Measurements from ENCODE around the gene SPAG8.

The SPAG8 gene

GRCh38 chr9:35812025-35812602, at the start of gene SPAG8:
SPAG8 (minus strand) TSS chr9:35812262; CDS start chr9:35812147, 115 bp downstream.
- peak; percentile 82 for FAIRE-seq
- peak; percentile 88 for DNase-seq (ENCODE audit: insufficient read length, low spot score)

GRCh38 chr9:35861161-35861897, 49.3 kb upstream of the SPAG8 start:
- FAIRE-seq (no peak), DNase-seq (ENCODE audit: insufficient read length, low spot score) (no peak)

GRCh38 chr9:35859990-35860339, 47.9 kb upstream of the SPAG8 start:
- no peak for FAIRE-seq

GRCh38 chr9:35859310-35859989, 47.4 kb upstream of the SPAG8 start:
- DNase-seq (ENCODE audit: insufficient read length, low spot score) (no peak), FAIRE-seq (no peak)

More at GRCh38 chr9:35859990-35860339, 47.9 kb upstream of the SPAG8 start:
- DNase-seq (ENCODE audit: insufficient read length, low spot score): no peak

- DNase-seq (ENCODE audit: insufficient read length, low spot score): no peak
- no peak for FAIRE-seq
These were observed 46.4 kb upstream of the SPAG8 start for GRCh38 chr9:35858458-35858857.

- FAIRE-seq (no peak), DNase-seq (ENCODE audit: insufficient read length, low spot score) (no peak)
These were observed 44.8 kb upstream of the SPAG8 start for GRCh38 chr9:35856882-35857281.

GRCh38 chr9:35856206-35856605, 44.1 kb upstream of the SPAG8 start:
- FAIRE-seq (no peak), DNase-seq (ENCODE audit: insufficient read length, low spot score) (no peak)

- no peak for FAIRE-seq
- no peak for DNase-seq (ENCODE audit: insufficient read length, low spot score)
These were observed 42.2 kb upstream of the SPAG8 start for GRCh38 chr9:35854091-35854762.

GRCh38 chr9:35852876-35853865, 41.1 kb upstream of the SPAG8 start:
- DNase-seq (ENCODE audit: insufficient read length, low spot score) (no peak), FAIRE-seq (no peak)

GRCh38 chr9:35852267-35852815, 40.3 kb upstream of the SPAG8 start:
- FAIRE-seq: no peak
- no peak for DNase-seq (ENCODE audit: insufficient read length, low spot score)

- no peak for FAIRE-seq
- no peak for DNase-seq (ENCODE audit: insufficient read length, low spot score)
These were observed 35.9 kb upstream of the SPAG8 start for GRCh38 chr9:35847792-35848572.

GRCh38 chr9:35845824-35846771, 34.0 kb upstream of the SPAG8 start:
- no peak for DNase-seq (ENCODE audit: insufficient read length, low spot score)
- no peak for FAIRE-seq

- FAIRE-seq (no peak), DNase-seq (ENCODE audit: insufficient read length, low spot score) (peak; percentile 27)
These were observed 32.7 kb upstream of the SPAG8 start for GRCh38 chr9:35844628-35845270.

- FAIRE-seq: no peak
- no peak for DNase-seq (ENCODE audit: insufficient read length, low spot score)
These were observed 30.7 kb upstream of the SPAG8 start for GRCh38 chr9:35842795-35843194.

- no peak for DNase-seq (ENCODE audit: insufficient read length, low spot score)
- no peak for FAIRE-seq
These were observed 30.1 kb upstream of the SPAG8 start for GRCh38 chr9:35842020-35842745.

GRCh38 chr9:35841645-35841900, 29.5 kb upstream of the SPAG8 start:
- no peak for DNase-seq (ENCODE audit: insufficient read length, low spot score)
- no peak for FAIRE-seq

Measured in HTR-8/SVneo (cell line).